ENCODE measurements around the gene HELQ.
"Not testable (repeated sequence)": the region's sequence is repeated elsewhere in the genome, so short reads cannot be mapped to it uniquely, and the experiment has no call there.

HELQ gene, protein sequence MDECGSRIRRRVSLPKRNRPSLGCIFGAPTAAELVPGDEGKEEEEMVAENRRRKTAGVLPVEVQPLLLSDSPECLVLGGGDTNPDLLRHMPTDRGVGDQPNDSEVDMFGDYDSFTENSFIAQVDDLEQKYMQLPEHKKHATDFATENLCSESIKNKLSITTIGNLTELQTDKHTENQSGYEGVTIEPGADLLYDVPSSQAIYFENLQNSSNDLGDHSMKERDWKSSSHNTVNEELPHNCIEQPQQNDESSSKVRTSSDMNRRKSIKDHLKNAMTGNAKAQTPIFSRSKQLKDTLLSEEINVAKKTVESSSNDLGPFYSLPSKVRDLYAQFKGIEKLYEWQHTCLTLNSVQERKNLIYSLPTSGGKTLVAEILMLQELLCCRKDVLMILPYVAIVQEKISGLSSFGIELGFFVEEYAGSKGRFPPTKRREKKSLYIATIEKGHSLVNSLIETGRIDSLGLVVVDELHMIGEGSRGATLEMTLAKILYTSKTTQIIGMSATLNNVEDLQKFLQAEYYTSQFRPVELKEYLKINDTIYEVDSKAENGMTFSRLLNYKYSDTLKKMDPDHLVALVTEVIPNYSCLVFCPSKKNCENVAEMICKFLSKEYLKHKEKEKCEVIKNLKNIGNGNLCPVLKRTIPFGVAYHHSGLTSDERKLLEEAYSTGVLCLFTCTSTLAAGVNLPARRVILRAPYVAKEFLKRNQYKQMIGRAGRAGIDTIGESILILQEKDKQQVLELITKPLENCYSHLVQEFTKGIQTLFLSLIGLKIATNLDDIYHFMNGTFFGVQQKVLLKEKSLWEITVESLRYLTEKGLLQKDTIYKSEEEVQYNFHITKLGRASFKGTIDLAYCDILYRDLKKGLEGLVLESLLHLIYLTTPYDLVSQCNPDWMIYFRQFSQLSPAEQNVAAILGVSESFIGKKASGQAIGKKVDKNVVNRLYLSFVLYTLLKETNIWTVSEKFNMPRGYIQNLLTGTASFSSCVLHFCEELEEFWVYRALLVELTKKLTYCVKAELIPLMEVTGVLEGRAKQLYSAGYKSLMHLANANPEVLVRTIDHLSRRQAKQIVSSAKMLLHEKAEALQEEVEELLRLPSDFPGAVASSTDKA

DNA sequence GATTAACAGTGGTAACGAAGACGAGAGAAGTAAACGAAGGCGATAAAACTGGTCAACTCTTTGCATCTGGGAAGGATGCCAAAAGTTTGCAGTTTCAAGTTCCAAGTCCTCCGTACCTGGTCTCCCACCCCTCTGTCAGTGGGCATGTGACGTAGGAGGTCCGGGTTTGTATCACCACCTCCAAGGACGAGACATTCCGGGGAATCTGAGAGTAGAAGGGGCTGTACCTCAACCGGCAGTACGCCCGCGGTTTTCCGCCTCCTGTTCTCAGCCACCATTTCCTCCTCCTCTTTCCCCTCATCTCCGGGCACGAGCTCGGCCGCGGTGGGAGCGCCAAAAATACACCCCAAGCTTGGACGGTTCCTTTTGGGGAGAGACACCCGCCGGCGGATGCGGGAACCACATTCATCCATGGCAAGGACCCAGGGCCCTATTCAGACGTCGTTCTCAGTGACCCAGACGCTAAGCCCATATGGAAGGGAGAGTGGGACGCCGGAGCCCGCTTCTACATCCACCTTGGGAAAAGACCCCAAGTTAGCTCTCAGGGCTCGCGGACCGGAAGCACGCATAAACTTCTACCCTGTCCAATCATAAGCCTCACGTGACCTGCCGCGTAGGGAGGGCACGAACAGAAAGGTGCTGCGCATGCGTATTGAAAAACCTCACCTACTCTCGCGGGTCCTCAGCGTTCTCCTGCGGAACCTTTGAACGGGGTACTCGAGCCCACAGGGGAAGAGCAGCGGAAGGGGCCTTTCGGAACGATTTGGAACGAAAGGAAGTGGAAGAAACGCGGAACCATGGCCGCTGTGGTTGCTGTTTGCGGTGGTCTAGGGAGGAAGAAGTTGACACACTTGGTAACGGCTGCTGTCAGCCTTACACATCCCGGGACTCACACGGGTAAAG, at the start of gene HELQ, which contains the start of gene MRPS18C:
Gene HELQ, minus strand, starts transcription at position 543 of the 903 bp plus-strand sequence. Its CDS starts 130 bp downstream, at position 413.
Gene MRPS18C, plus strand, starts transcription at position 778 of the 903 bp plus-strand sequence. Its CDS starts 20 bp downstream, at position 798.
- DNase-seq: peak; percentile 92 to 94

DNA sequence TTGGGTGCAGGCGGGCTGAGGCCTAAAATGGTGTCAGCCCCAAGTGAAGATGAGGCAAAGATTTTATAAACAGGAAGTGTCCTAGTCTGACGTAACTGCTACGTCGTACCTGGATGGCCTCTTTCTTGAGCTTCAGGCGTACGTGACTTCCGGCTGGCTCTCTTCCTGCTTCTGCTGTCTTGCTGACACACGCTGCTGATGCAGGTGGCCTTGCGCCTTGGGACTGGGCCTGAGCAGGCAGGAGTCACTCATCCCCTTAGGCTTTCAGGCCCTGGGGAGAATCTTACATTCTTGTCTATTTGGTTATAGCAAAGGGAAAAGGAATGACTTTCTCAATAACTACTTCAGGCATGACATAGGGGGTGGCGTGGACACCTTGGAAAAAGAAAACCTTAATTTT, 49.4 kb upstream of the HELQ start:
- no peak for DNase-seq

DNA sequence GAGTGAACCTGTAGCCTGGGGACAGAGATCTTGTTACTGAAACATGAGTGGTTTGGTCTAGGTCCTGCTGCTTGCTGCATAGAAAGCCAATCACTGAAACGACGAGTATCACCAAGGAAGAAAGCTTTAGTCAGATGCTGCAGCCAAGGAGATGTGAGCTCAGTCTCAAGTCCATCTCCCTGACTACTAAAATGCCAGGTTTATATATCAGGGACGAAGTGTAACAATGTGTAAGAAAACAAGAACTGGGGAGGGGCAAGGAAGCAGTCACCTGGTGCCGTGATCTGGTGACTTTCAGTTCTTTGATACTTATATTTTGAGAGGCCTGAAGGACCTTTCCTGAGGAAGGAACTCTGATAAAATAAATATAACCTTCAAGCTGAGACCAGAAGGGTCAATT, 48.9 kb upstream of the HELQ start:
- no peak for DNase-seq

DNA sequence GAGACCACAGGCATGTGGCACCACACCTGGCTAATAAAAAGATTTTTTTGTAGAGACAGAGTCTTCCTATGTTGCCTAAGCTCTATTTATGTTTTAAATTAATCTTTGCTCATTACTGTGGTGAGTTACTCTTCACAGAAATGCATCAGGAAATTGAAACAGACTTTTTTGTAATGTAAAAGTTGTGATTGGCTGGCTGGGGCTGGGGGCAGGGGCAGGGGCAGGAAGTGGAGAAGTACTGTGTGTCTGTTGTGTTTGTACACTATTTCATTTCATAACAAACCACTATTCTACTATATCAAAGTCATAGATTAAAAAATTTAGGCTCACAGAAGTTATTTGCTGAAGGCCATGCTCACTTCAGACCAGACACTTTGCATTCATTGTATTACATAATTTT, 48.4 kb upstream of the HELQ start:
- no peak for DNase-seq

DNA sequence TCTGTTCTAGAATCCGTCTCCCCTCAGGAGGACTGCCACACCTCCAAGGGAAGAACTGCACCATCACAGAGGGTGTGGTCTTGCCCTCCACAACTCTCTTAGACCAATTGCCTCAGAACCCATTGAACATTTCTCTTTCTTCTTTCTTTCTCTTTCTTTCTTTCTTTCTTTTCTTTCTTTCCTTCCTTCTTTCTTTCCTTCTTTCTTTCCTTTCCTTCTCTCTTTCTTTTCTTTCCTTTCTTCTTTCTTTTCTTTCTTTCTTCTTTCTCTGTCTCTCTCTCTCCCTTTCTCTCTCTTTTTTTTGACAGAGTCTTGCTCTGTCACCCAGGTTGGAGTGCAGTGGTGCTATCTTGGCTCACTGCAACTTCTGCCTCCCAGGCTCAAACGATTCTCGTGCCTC, 46.0 kb upstream of the HELQ start:
- DNase-seq: not testable (repeated sequence)

DNA sequence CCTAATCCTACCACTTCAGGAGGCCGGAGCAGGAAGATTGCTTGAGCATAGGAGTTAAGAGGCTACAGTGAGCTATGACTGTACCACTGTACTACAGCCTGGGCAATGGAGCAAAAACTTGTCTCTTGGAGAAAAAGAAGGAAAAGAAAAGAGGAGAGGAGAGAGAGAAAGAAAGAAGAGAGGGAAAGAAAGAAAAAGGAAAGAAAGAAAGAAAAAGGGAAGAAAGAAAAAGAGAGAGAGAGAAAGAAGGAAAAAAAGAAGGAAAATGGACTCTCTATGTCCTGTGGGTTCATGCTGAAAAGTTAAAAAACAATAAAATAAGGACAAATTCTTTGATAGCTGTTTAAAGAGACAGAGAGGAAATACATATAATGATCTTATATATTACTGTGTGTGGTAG, 42.6 kb upstream of the HELQ start:
- DNase-seq: no peak

DNA sequence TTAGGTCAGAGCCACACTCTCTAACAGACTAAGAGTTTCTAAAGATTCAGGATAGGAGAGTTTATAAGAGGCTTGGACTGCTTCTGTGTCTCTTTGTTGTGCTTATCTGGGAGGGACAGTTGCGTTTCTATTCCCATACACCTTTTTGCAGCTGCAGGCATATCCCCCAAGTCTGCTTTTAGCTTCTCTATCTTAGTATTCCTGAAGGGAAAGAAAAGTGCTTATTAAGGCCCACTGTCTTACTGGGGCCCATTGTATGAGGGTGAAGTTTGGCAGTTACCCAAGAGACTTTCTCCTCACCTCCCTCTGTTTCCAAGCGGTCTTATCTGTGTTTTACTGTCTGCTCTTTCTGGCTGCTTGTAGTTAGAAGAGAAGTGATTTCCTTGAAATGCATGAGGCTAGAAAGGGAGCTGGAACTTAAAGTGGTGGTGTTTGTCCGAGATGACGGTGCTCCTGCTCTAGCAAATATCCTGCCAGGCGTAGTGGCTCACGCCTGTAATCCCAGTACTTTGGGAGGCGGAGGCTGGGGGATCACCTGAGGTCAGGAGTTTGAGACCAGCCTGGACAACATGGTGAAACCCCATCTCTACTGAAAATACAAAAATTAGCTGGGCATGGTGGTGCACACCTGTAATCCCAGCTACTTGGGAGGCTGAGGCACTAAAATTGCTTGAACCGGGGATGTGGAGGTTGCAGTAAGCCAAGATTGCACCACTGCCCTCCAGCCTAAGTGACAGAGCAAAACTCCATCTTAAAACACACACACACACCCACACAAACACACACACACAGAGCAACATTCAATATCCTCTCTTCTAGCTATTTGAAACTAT, 40.7 kb upstream of the HELQ start:
- not testable (repeated sequence) for DNase-seq

DNA sequence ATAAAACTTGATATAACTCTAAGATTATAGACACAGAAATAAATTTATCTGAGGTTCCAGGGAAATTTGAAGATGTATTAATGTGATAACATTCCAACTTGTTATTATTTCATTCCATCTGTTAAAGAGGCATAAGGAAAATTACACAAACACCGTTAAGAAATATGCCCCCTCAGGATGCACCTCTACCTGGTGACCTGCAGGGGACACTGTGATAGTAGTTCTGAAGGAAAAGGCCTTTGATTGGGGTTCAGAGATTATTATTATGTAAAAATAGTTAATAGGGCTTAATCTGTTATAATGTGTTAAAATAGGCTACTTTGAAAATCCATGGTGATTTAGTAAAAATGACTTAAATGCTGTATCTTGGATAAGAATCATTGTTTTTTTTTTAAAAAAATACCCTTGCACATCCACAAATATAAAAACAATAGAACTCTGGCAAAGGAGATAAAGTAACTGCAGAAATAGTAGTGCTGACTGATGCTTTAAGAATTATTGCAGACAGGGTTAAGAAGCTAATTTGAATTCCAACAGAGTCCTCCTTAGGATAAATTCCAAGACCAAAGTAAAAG, 35.3 kb upstream of the HELQ start:
- peak in 1 of 2 experiments; percentile 0 for DNase-seq

DNA sequence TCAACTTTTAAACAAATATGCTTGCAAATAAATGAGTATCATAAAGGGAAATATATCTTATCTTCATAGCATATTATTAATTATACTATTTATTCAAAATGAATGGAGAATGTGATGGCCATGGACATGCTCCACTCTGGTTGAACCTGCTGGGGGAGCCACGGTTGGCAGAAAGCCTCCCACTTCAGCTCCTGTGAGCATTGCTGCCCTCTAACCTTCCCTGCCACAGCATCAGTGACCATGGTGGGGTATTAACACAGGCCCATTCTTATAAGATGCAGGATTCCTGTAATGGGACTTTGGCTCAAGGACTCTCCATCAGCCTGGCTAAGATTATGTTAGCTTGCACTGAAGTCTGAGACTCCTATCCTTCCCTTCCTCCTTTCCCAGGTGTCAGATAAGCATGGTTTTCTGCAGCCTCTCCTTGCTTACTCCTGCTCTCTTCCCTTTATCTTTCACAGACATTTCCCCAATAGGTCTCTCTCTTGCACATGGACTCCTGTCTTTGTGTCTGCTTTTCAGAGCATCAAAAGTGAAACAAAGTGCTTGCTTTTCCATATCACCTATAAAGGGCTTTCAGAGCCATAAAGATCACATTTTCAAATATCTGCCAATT, 34.2 kb upstream of the HELQ start:
- DNase-seq: no peak

DNA sequence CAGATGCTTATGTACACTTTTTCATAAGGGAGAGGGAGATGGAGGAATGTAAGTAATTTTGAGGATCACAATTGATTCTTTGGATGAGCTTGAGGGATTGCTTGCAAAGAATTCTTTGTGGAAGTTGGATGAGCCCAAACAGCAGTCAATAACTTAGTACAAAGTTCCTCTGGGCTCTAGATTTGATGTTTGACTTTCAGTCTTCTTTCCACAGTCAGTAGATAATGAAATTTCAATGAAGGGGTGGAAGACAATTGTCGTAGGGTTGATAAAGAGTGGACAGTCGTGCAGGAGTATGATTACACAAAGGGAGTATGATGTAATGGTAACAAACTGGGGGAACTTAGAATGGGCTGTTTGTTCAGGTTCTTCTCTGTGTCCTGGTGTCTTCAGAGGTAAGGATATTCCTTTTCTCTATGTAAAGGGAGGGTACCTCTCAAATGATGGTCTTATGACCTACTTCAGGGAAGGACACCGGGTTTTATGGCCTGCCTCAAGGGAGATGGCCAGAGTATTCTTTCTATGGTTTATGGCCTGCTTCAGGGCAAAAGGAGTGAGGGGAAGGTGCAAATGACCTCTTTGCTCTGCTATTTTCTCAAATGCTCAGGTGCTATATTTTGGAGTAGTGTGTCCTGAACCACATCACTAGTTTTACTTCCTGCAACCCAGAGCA, 31.0 kb upstream of the HELQ start:
- no peak for DNase-seq

DNA sequence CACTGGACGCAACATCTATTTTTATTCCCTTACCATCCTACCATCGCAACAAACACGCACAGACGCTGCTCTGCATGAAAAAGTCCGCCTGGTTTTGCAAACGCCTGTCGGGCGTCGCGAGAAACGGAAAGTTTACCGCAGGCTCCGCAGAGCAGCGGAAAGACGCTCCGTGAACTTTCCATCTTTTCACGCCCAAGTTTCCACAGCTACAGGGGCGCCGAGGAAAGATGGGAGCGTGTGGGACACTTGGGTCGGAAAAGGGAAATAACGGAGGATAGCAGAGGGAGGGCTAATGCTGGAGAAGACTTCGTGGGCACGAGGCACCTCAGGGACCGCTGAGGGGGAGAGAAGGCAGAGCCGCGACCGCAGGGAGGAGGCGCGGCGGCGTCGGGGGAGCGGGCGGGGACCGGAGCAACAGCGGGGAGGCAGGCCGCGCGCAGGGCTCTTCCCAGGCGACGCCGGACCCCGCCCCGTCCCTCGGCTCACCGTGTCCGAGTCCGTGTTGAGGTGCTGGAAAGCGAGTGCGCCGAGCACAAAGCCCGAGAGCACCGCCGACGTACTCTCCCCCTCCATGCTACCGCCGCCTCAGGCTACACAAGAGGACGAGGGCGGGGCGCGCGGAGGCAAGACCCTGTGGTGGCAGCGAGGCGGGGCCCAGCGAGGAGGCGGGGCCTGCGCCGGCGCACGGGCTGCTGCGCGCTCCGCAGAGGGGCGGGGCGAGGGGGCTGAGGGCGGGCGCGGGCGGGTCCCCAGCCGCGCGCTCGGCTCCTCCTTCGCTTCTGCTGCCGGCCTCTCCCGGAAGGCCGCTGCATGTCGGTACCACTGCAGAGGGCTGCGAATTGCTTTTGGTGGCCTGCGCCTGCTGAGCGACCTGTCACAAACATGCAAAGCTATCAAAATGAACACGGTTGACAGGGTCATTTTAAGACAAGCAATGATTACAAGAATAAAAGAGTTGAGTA, 29.2 kb upstream of the HELQ start, which contains the start of gene ABRAXAS1:
Gene ABRAXAS1, minus strand, starts transcription at position 601 of the 962 bp plus-strand sequence. Its CDS starts 28 bp downstream, at position 573.
- peak; percentile 73 to 77 for DNase-seq

DNA sequence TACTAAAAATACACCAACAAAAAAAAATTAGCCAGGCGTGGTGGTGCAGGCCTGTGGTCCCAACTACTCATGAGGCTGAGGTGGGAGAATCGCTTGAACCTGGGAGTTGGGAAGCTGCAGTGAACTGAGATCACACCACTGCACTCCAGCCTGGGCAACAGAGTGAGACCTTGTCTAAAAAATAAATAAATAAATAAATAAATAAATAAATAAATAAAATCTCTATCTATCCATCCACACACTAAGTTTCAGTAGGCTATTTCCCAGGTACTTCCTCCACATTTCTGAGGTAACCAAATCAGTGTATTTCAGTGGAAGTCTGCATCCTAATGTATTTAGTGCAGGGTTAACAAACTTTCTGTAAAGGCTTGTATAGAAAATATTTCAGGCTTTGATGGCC, 18.3 kb upstream of the HELQ start:
- no peak for DNase-seq

DNA sequence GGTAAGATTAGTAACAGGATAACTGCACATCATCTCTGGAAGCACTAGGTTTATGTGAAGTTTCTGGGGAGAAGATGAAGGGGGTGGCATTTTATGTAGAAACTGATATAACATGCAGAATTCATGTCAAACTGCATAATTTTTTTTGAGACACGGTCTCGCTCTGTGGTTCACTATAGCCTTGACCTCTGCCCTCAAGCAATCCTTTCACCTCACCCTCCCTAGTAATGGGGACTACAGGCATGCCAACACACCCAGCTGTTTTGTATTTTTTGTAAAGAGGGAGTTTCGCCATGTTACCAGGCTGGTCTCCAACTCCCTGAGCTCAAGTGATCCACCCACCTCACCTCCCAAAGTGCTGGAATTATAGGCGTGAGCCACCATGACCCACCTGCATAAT, 17.8 kb upstream of the HELQ start:
- no peak for DNase-seq

DNA sequence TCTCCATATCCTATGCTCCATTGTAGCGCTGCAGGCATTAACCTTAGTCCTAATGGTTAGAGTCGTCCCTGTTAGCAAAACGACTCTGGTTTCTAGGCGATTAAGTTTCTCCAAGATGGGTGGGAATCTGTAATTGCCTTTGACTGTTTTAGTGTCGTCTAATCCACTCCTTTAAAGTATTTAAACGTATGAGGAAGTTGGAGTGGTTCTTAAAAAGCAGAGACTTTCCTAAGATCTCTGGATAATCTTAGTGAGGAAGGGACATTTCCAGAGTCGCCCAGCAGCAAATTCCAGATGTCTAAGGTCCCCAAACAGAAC, 520 bp upstream of the HELQ start:
- DNase-seq: no peak

DNA sequence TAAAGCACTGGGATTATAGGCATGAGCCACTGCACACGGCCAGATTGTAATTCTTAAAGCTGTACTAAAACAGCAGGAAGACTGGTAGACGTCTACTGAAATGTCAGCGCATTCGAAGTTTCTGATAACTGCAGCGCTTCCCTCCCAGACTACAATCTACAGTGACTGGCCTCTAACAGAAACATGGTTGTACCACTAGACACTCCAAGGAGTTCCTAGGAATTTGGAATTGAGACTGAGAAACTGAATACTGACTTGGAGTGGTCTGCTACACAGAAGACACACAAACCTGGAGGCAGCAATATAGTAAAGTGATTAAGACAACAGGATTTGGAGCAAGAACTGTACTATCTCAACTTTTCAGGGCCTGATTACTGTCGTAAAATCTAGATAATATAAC, 937 bp downstream of the HELQ start:
- DNase-seq: no peak

DNA sequence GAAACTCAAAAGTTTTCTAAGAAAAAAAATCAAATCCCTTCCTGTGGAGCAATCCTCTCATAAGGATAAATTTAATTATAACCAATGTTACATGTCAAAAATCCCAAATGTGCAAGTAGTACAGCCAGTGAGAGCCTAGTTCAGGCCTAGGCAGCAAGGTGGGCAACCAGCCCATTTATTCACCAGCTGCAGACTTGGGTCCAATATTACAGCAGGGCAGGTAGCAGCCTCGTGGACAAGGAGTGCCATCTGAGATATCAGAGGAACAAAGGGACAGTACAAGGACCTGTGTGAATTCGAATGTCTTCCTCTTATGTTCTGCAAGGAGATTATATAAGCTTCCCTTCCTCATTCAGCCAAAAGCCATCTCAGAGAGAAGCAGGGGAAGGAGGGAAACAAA, 6.6 kb downstream of the HELQ start:
- DNase-seq: no peak

DNA sequence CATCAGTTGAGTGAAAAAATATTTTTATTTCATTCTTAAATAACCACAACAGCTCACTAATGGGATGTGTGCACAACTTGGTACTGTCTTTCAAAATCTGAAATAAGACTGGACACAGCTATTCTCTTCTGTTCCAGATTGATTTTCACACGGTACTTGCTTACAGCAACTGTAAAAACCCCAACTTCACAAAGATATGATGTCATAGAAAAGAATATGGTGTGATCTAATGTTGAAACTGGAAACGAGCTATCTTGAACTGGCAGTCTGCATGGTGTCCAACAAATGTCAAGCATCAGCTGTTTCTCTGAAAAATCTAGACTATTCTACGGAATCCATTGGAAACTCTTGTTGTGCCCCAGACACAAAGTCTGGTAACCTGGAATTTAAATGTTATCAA, 14.7 kb downstream of the HELQ start:
- DNase-seq: no peak

DNA sequence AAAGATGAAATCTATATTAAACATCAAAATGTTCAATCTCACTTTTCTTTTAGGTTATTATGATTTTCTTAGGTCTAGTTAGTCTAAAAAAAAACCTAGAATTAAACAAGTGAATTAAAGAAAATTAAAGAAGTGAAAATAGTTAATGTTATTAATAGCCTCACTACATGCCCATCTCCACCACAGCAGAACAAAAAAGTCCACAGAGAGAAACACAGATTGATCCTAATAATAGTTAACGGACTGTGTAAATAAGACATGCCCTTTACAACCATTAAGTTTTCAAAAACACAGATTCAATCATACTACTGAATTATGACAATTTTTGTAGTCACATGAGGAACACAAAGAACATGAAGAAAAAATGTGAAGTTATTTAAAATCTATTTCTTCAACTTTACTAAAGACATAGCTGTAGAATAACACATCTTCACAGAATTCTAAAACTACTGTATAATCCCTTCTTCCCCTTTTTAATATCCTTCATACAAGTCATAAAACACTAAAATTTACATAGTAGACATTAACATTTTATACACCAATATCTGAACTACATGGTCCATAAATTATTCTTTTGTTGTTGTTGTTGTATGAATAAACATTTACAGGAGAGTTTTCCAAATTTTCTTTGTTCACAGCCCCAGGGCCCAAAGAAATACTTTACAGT, 15.3 kb downstream of the HELQ start:
- no peak for DNase-seq
